Limb (tissue), 2 donors: ENCODE data around the gene SNX11.

Experiments used
- DNase-seq, 2 donors: peaks; one replicate each; pipeline ENCODE4 v3.0.0-alpha.2; 2016; ENCODE audit errors: extremely low spot score in 2 of 2

Gene SNX11

DNA sequence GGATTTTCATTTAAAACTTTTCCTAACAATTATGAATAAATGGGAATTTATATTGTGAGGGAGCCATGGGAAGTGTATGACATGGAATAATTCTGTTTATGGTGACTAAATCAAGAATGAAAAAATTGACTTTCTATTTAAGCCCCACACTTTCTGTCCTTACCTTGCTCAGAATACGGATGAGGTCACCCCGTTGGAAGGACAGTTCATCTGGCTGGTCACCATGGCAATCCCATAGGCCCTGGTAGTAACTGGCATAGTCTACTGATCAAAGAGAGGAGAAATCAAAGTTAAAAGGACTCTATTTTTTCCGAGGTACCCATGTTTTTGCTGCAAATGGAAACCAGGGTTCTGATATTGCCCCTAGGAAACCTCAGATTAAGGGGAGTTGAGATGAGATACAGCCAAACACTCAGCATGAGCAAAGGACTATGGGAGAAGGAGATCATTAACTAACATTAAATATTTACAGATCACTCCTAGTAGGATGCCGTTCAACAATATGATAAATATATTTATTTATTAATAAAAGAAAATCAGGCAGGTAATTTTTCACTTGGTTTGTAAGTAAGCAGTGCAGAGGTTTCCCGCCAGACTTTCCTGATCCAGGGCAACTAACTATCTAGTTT, 54.9 kb downstream of the SNX11 start:
- no peak for DNase-seq

GRCh38 chr17:48162946-48163506, 55.5 kb downstream of the SNX11 start:
- DNase-seq = no peak

- DNase-seq = no peak
Measured at GRCh38 chr17:48163809-48164208, 56.2 kb downstream of the SNX11 start.

DNA sequence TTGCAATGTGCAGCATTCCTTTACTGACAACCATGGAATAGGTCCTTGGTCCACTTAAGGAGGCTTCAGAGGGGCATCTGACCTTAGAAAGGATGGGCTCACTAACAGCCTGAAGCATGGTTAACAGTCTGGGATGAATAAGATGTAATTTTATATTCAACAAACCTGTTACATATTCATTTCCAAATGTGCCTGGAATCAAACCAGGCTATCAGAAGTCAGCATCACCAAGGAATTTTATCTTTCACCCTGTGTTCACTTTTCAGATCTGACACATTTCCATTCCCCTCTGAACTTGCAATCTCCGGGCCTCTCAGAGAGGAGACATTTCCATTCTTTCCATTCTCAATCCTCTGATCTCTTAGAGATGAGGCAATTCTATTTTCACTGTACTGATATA, 62.4 kb downstream of the SNX11 start:
- no peak for DNase-seq
